AML-193 (cell line): ENCODE measurements around the gene RAB3IP.
A peak's percentile ranks its signal among the peaks of the same experiment; 100 is the strongest.
"Not testable (repeated sequence)": the region's sequence is repeated elsewhere in the genome, so short reads cannot be mapped to it uniquely, and the experiment has no call there.

Experiments used
- DNase-seq, 2 experiments: peaks; one replicate each; lab custom pipeline; 2025; lab: John Stamatoyannopoulos, UW

The RAB3IP gene

DNA sequence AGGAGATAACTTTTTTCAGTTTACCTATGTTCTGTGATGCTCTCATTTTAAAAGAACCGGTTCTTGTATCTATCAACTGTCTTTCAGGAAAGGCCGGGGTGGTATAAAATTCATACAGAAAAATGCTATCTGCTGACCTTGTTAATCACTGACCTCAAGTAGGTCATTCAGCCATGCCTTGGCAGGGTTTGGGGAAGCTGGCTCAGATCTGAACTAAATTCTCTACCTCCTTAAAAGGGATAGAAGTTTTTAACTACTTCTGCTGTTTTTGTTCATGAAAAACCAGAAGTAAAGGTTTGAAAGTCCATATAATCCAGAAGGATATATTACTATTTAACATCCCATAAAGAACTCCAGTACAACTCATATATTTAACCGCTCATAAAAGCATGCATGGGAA is 96.4 kb downstream of the RAB3IP start:
- DNase-seq: no peak

DNA sequence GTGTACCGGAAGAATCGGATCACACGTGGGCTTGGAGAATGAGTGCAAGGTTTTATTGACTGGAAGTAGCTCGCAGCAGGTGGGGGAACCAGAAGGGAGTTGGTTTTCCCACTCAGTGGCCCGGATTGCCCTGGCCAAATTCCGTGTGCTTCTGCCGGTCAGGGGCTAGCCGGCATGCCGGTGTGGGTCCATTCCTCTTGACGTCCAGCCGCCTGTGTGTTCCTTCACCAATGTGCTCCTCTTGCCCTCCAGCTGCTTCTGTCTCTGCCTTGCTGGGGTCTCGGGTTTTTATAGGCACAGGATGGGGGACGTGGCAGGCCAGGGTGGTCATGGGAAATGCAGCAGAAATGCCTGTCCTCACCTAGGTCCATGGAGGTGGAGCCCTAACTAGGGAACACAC is 97.4 kb downstream of the RAB3IP start:
- no peak for DNase-seq

DNA sequence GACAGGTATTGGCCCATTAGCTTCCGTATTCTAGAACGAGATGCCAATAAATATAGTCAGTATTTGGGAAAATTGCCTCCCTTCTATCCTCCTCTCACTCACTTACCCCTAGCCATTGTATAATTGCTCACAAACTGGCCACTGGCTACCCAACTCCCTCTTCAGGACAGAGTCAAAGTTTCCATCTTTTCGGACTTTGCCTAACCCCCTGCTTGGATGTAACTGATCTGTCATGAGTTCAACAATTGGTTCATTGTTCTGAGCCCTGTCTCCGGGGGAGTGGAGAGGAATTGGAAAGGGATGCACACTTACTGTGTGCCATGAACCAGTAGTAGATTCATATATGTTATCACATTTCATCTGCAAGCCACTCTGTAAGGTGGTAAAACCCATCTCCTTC is 98.5 kb downstream of the RAB3IP start:
- DNase-seq: no peak

DNA sequence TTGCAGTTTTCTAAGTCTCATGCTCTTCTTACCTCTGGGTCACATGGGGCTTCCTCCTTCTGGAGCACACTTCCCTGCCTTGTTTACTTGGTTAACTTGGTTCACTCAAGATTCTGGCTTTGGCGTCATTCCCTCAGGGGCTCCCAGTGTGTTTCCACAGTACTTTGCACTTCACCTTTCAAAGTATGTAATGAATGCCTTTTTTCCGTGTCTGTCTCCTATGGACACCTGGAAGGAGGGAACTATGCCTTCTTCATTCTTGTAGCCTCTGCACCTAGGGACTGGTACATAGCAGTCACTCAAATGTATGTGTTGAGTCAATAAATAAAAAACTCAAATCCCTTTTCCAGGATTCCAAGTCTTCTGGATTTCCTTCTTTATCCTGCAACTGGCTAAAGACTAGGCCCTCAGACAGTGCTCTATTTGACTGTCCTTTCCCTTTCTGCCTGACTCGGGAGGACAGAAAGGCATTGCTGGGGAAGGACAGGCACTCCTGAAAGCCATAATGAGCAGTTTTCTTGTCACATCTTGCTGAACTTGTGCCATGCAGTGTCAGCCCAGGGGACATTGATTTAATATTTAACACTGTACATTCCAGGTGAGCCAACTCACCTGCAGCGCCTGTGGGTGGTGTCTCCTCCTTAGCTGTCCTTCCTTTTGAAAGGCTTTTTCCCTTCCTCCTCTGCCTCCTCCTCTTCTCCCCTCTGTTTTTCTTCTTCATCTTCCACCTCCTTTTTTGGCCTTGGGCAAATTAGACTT is 99.2 kb downstream of the RAB3IP start:
- DNase-seq: no peak

DNA sequence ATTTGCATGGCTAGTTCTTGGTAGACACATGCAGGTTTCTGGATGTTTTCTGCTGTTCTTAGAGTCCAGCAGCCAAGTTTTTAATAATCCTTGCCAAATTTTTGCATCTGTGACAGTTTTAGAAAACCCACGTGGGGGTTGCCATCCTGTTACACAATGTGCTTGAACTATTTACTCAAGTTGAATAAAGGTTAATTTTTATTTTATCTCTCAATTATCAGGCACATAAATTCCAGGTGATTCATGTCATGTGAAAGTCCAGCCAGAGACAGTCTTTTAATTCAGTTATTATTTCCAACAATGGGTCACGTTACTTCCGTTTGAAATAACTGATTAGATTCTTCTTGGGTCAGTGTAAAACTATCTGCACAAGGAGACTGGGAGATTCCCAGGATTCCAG is 102.1 kb downstream of the RAB3IP start:
- no peak for DNase-seq

DNA sequence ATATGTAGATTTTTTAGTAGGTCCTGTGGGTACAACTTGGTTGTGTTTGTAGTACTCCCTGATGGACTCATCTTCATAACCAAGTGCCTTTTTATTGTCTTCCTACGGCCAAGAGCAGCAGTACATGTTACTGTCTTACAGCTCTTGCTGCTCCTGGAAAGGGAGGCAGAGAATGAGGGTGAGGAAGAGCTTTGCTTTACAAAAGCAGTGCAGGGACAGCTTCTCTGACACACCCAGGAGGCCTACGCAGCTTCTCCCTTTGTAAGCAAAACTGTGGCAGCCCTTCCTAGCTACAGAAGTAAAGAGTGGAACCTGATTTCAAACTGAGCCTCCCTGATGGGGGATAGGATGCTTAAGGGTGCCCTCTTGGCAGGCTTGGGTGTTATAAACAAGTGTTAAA is 104.9 kb downstream of the RAB3IP start:
- no peak for DNase-seq

DNA sequence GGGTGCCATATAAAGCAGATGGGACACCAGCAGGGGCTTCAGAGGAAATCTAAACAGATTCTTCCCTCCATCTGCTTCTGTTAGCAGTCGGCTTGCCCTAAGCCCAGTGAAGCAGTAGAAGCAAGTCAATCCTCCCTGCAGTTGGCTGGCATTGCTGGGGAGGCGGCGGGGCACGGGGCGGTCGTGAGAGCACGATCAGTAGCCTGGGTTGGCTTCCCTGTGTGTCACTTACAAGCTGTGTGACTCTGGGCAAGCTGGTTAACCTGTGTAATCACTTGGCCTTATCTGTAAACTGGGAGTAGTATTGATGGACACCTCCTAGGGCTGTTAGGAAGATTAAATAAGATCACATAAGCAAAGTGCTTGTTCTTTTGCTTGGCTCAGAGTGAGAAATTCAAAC is 105.8 kb downstream of the RAB3IP start:
- no peak for DNase-seq

DNA sequence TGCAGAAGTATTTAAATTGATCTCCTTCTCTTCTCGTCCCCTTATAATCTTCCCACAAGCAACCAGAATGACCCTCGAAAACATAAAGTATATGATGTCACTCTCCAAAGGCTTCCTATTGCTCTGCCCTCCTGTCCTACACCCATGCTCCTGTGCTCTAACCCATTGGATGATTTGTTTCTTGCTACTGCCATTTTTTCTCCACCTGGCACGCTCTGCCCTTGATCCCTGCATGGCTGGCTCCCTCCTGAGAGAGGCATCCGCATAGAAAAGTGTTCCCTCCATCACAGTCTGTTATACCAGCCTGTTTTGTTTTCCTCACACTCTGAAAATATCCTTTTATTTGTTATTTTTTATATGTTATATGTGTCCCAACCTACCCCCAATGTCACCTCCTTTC is 106.2 kb downstream of the RAB3IP start:
- no peak for DNase-seq

DNA sequence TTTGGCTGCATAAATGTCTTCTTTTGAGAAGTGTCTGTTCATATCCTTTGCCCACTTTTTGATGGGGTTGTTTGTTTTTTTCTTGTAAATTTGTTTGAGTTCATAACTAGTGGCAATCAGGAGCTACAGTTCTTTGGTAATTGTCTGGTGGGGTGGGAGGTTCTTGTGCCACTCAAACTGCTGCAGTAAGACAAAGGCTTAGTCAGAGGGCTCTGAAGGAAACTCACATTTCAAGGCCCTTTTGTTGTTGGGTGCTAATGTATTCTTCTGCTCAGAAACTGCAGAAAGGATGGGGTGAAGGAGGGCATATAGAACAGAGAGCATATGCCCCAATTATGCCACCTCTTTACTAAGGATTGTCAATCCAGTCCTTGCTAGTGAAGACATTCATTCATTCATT is 108.3 kb downstream of the RAB3IP start:
- DNase-seq: no peak

DNA sequence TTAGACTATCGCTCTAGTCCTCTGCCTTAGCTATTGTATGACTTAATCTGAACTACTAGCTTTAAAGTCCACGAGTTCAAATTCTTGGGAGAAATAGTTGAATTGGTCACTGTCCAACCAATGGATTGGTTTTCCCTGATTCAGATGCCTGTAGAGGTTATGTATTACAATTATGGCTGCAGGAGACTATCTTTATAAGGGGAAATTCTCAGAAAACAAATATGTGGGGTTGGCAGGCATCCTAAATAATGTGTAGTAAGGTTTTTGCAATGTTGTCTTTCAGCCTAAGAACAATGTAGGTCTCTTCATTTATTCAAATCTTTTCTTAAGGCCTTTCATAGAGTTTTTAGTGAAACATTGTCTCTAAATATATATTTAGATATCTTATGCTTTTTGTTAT is 113.3 kb downstream of the RAB3IP start:
- DNase-seq: no peak

DNA sequence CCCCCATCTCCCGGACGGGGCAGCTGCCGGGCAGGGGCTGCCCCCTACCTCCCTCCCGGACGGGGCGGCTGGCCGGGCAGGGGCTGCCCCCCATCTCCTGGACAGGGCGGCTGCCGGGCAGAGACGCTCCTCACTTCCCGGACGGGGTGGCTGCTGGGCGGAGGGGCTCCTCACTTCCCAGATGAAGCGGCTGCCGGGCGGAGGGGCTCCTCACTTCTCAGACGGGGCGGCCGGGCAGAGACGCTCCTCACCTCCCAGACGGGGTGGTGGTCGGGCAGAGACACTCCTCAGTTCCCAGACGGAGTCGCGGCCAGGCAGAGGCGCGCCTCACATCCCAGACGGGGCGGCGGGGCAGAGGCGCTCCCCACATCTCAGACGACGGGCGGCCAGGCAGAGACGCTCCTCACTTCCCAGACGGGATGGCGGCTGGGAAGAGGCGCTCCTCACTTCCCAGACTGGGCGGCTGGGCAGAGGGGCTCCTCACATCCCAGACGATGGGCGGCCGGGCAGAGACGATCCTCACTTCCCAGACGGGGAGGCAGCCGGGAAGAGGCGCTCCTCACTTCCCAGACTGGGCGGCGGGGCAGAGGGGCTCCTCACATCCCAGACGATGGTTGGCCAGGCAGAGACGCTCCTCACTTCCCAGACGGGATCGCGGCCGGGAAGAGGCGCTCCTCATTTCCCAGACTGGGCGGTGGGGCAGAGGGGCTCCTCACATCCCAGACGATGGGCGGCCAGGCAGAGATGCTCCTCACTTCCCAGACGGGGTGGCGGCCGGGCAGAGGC is 114.7 kb downstream of the RAB3IP start:
- not testable (repeated sequence) for DNase-seq

DNA sequence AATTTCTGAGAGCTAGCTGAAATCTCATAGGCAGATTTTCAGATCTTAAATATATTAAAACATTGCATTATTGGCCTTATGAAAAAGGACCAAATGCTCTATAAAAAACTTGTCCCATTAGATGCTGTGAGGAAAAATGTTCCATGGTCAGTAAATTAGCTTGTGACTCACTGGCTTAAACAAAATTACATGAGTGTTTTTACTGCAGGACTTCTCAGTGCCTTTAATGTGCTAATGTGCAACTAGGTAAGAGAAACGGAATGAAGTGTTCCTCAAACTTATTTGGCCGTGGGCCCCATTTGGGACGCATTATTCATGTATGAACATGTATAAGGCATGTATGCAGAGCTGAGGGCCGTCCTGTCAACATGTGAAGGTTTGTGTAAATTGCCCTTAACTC is 128.0 kb downstream of the RAB3IP start:
- DNase-seq: no peak

DNA sequence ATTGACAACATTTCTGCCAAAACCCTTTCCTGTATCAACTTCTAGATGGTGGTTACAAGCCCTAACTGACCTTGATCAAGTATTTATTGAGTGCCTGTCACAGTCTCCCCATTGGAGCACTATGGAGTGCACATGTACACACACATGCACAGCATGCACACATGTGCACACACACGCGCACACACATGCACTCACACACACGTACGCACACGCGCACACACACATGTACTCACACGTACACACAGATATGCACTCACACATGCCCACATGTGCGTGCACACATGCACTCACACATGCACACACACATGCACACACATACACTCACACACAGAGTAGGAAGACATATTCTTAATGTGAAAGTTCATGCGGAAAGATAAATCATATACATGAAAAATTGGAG is 130.0 kb downstream of the RAB3IP start:
- no peak for DNase-seq

DNA sequence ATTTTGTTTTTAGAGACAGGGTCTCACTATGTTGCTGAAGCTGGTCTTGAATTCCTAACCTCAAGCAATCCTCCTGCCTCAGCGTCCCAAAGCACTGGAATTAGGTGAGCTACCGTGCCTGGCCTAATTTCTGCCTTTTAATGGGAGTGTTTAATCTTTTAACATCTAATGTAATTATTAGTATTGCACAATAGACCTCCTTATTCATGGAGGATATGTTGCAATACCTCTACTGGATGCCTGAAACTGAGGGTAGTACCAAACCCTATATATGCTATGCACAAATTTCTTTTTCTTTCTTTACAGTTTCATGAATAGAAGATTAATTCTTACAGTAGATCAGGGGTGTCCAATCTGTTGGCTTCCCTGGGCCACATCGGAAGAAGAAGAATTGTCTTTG is 134.1 kb downstream of the RAB3IP start:
- peak; percentile 32 to 43 for DNase-seq
